Lung (tissue), 12 donors: ENCODE data around the gene GSTO2. TPM values are rescaled to one million over a fixed set of nuclear protein-coding genes. Genes with fewer than 3 reads are reported as not detected.
A peak's percentile ranks its signal among the peaks of the same experiment; 100 is the strongest.

Experiments
- ATAC-seq: fragments of 200-7000 bp; cut with Tn5 transposase; one replicate; pipeline ENCODE4 v1.9.1; 2020; ENCODE audit warnings: moderate number of reproducible peaks; ENCODE audit not compliant: insufficient read depth, low FRiP score
- DNase-seq, 3 donors: peaks; one replicate each; pipeline ENCODE4 v3.0.0-alpha.2; 2013 to 2017
- H3K27ac ChIP-seq, 2 donors: one replicate each; pipeline ENCODE4 v1.5.1; 2013; ENCODE audit warnings: mild to moderate bottlenecking in 2 of 2, moderate library complexity in 2 of 2, control low read depth in 1 of 2, inconsistent platforms in 1 of 2, low read depth in 1 of 2, low read length in 1 of 2
- H3K27me3 ChIP-seq, 3 donors: one replicate each; pipeline ENCODE4 v1.5.1; 2013; ENCODE audit warnings: low read length in 2 of 3; ENCODE audit not compliant: control insufficient read depth in 3 of 3, insufficient read depth in 3 of 3
- H3K36me3 ChIP-seq, 4 donors: one replicate each; pipeline ENCODE4 v1.5.1; 2013; ENCODE audit warnings: low read length in 4 of 4, mild to moderate bottlenecking in 1 of 4, moderate library complexity in 1 of 4; ENCODE audit not compliant: control insufficient read depth in 4 of 4, insufficient read depth in 4 of 4
- H3K4me1 ChIP-seq, 5 donors: one replicate each; pipeline ENCODE4 v1.5.1; 2013; ENCODE audit warnings: low read length in 5 of 5, mild to moderate bottlenecking in 2 of 5, moderate library complexity in 1 of 5; ENCODE audit not compliant: control insufficient read depth in 5 of 5, insufficient read depth in 5 of 5
- H3K4me3 ChIP-seq: one replicate; pipeline ENCODE4 v1.5.1; 2013; ENCODE audit warnings: mild to moderate bottlenecking, control low read depth, moderate library complexity
- H3K9ac ChIP-seq, 2 donors: one replicate each; pipeline ENCODE4 v1.5.1; 2013; ENCODE audit warnings: low read length in 2 of 2, control low read depth in 1 of 2; ENCODE audit not compliant: insufficient read depth in 1 of 2
- H3K9me3 ChIP-seq, 4 donors: one replicate each; pipeline ENCODE4 v1.5.1; 2013; ENCODE audit warnings: low read length in 3 of 4, mild to moderate bottlenecking in 1 of 4, moderate library complexity in 1 of 4; ENCODE audit not compliant: control insufficient read depth in 4 of 4, insufficient read depth in 3 of 4
- WGBS, 2 donors: extraction: QIAGEN DNeasy Blood & Tissue Kit; methylation state at CpG; one replicate each; pipeline ENCODE4 v1.1.7; 2013; 5-methylcytosine and 5-hydroxymethylcytosine counted together
- polyA plus RNA-seq, 2 donors: library from polyadenylated mRNA; stranded (reverse); fragments of 200-250 nt; gene quantifications; one replicate each; pipeline ENCODE4 v1.2.1, GENCODE V29; 2013
- total RNA-seq, 2 donors: library from RNA; depleted of rRNA in 1 of 2; stranded (reverse); fragments of >200 nt in 1 of 2; gene quantifications; one replicate each; pipeline ENCODE4 v1.2.1, GENCODE V29; 2014 to 2021
- TF ChIP-seq, protein P1 (sequence below): IDR thresholded peaks from 2 replicates; pipeline ENCODE4 v1.5.1; 2012; ENCODE audit warnings: mild to moderate bottlenecking; ENCODE audit errors: control extremely low read depth, extremely low read depth
- donor health status: control.
- donor health status: control.
- donor health status: Bipolar disorder and iron deficiency.
- donor health status: healthy.
- donor health status: DM: yes; HTN: yes; CAD: no.

GSTO2 gene
- total and polyA plus RNA-seq, 4 donors = 6.6 to 25.9 (median 12.1) TPM

DNA sequence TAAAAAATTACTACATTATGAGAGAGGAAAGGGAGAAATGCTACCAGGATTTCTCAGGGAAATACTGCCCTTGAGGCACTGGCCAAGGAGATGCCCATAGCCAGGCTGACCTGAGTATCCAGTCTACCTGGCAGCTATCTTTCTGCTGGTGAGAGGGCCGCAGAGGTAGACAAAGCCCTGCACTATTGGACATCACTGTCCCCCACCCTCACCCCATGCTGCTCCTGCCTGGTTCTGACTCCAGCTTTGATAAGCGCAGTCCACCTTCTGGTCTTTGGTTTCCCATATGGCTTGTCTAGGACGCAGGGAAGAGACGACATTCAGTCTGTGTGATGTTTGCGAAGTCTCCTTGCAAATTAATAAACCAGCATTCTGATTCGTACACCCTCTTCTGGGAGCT, 65.6 kb downstream of the GSTO2 start:
- TF ChIP-seq, protein P1, sequence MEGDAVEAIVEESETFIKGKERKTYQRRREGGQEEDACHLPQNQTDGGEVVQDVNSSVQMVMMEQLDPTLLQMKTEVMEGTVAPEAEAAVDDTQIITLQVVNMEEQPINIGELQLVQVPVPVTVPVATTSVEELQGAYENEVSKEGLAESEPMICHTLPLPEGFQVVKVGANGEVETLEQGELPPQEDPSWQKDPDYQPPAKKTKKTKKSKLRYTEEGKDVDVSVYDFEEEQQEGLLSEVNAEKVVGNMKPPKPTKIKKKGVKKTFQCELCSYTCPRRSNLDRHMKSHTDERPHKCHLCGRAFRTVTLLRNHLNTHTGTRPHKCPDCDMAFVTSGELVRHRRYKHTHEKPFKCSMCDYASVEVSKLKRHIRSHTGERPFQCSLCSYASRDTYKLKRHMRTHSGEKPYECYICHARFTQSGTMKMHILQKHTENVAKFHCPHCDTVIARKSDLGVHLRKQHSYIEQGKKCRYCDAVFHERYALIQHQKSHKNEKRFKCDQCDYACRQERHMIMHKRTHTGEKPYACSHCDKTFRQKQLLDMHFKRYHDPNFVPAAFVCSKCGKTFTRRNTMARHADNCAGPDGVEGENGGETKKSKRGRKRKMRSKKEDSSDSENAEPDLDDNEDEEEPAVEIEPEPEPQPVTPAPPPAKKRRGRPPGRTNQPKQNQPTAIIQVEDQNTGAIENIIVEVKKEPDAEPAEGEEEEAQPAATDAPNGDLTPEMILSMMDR = no peak
- H3K36me3 ChIP-seq = peaks cover 0 to 2% (median 0%) of the 10 kb centered on the region in 4 donors
- peak overlapping the region; percentile 11 to 94 for H3K27ac ChIP-seq
- no peak for ATAC-seq
- 94 to 95% methylated on average over 6 of the region's 6 CpGs for WGBS, 2 donors
- H3K4me1 ChIP-seq = peaks cover 35 to 63% (median 43%) of the 10 kb centered on the region in 5 donors
- no peak overlapping the region for H3K4me3 ChIP-seq
- no peak overlapping the region for H3K9ac ChIP-seq
- no peak for DNase-seq
- H3K27me3 ChIP-seq = no peaks in the 10 kb centered on the region
- no peaks in the 10 kb centered on the region for H3K9me3 ChIP-seq

GRCh38 chr10:104334965-104335650, 66.1 kb downstream of the GSTO2 start:
- no peak for DNase-seq
- H3K36me3 ChIP-seq = peaks cover 0 to 2% (median 0%) of the 10 kb centered on the region in 4 donors
- H3K9me3 ChIP-seq = no peaks in the 10 kb centered on the region
- peaks cover 32 to 63% (median 39%) of the 10 kb centered on the region in 5 donors for H3K4me1 ChIP-seq
- H3K4me3 ChIP-seq = peak overlapping the region; percentile 3
- H3K9ac ChIP-seq = no peak overlapping the region
- H3K27ac ChIP-seq = peak overlapping the region; percentile 86 to 94
- no peaks in the 10 kb centered on the region for H3K27me3 ChIP-seq
- WGBS, 2 donors = 68 to 77% methylated on average over 13 of the region's 13 CpGs
- no peak for ATAC-seq
- TF ChIP-seq, protein P1 = no peak

DNA sequence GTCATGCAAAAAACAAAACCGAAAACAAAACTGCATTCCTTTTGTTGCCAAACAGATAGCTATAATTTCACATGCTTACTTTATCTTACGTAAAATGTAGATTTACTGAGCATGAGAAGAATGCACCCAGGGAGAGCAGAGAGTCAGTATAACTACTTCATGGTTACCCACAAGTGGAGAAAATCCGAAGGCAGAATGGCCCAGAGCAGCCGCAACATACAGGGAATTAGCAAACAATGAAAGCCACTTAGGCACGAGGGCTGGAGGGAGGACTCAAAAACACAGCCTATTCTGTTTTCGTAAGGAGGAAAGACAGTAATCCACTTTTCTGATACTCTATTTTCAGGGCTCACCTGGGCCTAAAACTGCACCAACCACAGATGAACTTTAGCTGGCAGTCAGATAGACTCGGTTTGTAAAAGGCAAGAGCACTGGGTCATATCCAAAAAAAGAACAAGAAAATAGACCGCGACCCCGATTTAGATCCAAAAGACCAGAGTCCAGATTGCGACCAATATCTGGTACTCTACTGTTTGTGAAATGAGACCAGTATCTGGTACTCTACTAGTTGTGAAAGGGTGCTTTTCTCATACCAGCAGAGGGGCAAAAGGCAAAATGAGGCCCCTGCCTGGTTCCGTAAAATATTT, 68.0 kb downstream of the GSTO2 start:
- peak overlapping the region; percentile 100 for H3K27ac ChIP-seq

More for the DNA sequence above, 68.0 kb downstream of the GSTO2 start:
- H3K27me3 ChIP-seq = no peaks in the 10 kb centered on the region
- peak overlapping the region; percentile 26 to 99 for H3K9ac ChIP-seq
- no peaks in the 10 kb centered on the region for H3K9me3 ChIP-seq
- DNase-seq = peak in 2 of 3 donors; percentile 69 to 77
- TF ChIP-seq, protein P1 = no peak
- peaks cover 19 to 50% (median 29%) of the 10 kb centered on the region in 5 donors for H3K4me1 ChIP-seq
- H3K36me3 ChIP-seq = peaks cover 0 to 2% (median 0%) of the 10 kb centered on the region in 4 donors
- peak overlapping the region; percentile 97 for H3K4me3 ChIP-seq
- 6 to 19% methylated on average over 12 of the region's 12 CpGs for WGBS, 2 donors
- ATAC-seq = no peak
